Measurements from ENCODE around the gene MYO1E. TPM values are rescaled to one million over a fixed set of nuclear protein-coding genes. Genes with fewer than 3 reads are reported as not detected.
A peak's percentile ranks its signal among the peaks of the same experiment; 100 is the strongest.

Gene MYO1E
- total RNA-seq, 4 donors from 2014 or later, result 245 to 380 (median 268) TPM

DNA sequence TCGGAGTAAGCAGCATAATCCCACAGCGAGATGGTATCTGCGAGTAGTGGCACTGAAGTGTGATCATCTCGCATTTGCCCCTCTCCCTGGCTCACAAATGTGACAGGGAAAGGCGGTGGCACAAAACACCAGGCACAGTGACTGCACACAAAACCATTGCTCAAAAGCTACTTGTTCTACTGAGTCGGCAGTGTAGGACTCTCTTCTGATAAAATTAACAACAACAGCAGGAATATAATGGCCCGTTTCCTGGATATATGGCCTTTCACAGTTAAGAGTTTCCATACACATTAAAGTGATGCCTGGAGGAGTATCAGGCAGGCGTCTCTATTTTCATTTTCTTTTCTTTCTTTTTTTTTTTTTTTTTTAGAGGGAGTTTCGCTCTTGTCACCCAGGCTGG is 69.0 kb downstream of the MYO1E start:
- Histone ChIP-seq H3K4me3 (no peak overlapping the region), H3K36me3 (no peaks in the 10 kb centered on the region), H3K4me1 (peaks cover 5 to 35% (median 12%) of the 10 kb centered on the region in 4 donors), H3K27me3 (no peaks in the 10 kb centered on the region), H3K27ac (peak overlapping the region in 1 of 4 donors; percentile 21), H3K9me3 (no peaks in the 10 kb centered on the region)
- TF ChIP-seq CTCF (IDR thresholded peaks at IDR 0.05), result no peak
- no peak for TF ChIP-seq POLR2A (IDR thresholded peaks at IDR 0.05)
- DNase-seq, result peak in 1 of 3 donors; percentile 22

- peaks cover 5 to 35% (median 12%) of the 10 kb centered on the region in 4 donors for H3K4me1 ChIP-seq
- no peak overlapping the region for H3K4me3 ChIP-seq
- no peaks in the 10 kb centered on the region for H3K27me3 ChIP-seq
These were observed 69.5 kb downstream of the MYO1E start for GRCh38 chr15:59303136-59303535.

DNA sequence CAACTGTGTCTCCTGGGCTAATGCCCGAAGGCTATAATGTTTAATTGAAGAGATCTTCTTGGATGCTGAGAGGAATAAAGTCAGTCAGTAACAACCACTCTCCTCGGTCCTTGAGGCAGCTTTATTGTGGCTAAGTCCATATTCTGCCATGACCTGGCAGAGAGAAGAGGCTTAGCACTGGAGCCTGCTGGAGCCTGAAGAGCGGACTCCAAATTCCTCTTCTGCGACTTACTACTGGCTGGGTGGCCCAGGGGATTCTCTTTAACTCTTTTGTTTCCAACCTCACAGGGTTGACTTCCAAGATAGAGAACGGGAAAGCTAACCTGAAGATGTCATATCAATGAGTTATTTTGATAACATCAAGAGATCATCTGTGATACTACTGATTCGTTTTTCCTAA is 71.1 kb downstream of the MYO1E start:
- no peaks in the 10 kb centered on the region for H3K36me3 ChIP-seq
- no peaks in the 10 kb centered on the region for H3K9me3 ChIP-seq
- H3K4me1 ChIP-seq, result peaks cover 5 to 35% (median 12%) of the 10 kb centered on the region in 4 donors
- peak in 1 of 3 donors; percentile 33 for DNase-seq
- H3K4me3 ChIP-seq, result no peak overlapping the region
- TF ChIP-seq CTCF (IDR thresholded peaks at IDR 0.05) (no peak), POLR2A (IDR thresholded peaks at IDR 0.05) (no peak)
- peak overlapping the region in 2 of 4 donors; percentile 31 to 53 for H3K27ac ChIP-seq
- H3K27me3 ChIP-seq, result no peaks in the 10 kb centered on the region

More at GRCh38 chr15:59303136-59303535, 69.5 kb downstream of the MYO1E start:
- TF ChIP-seq CTCF (IDR thresholded peaks at IDR 0.05), result no peak
- TF ChIP-seq POLR2A (IDR thresholded peaks at IDR 0.05), result no peak
- H3K9me3 ChIP-seq, result no peaks in the 10 kb centered on the region
- H3K36me3 ChIP-seq, result no peaks in the 10 kb centered on the region
- peak overlapping the region in 1 of 4 donors; percentile 21 for H3K27ac ChIP-seq
- peak in 1 of 3 donors; percentile 21 for DNase-seq

DNA sequence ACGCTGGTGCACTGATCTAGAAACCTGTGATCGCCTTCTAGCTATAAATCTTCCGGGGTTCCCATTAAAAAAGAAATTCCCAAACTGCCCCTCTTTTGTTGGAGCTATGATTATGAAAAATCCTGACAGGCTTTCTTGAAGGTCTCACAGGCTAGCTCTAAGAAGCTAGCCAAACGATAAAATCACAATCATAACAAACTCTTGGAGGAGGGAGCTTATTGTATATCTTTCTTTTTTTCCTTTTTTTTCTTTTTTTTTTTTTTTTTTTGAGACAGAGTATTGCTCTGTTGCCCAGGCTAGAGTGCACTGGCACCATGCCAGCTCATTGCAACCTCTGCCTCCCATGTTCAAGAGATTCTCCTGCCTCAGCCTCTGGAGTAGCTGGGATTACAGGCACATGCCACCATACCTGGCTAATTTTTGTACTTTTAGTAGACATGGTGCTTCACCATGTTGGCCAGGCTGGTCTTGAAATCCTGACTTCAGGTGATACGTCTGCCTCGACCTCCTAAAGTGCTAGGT is 72.0 kb downstream of the MYO1E start:
- H3K4me3 ChIP-seq, result peak overlapping the region in 1 of 4 donors; percentile 10
- H3K27me3 ChIP-seq, result no peaks in the 10 kb centered on the region
- H3K4me1 ChIP-seq, result peaks cover 5 to 36% (median 12%) of the 10 kb centered on the region in 4 donors
- no peaks in the 10 kb centered on the region for H3K9me3 ChIP-seq
- TF ChIP-seq POLR2A (IDR thresholded peaks at IDR 0.05) (no peak), CTCF (IDR thresholded peaks at IDR 0.05) (no peak)
- H3K36me3 ChIP-seq, result no peaks in the 10 kb centered on the region
- H3K27ac ChIP-seq, result peak overlapping the region; percentile 37 to 78 (median 62)
- peak in 2 of 3 donors; percentile 65 to 69 for DNase-seq

GRCh38 chr15:59299929-59300617 is 72.6 kb downstream of the MYO1E start:
- Histone ChIP-seq H3K27ac (peak overlapping the region; percentile 37 to 78 (median 62)), H3K4me3 (peak overlapping the region in 1 of 4 donors; percentile 10), H3K27me3 (no peaks in the 10 kb centered on the region), H3K36me3 (no peaks in the 10 kb centered on the region), H3K4me1 (peaks cover 5 to 39% (median 12%) of the 10 kb centered on the region in 4 donors), H3K9me3 (no peaks in the 10 kb centered on the region)
- TF ChIP-seq CTCF (IDR thresholded peaks at IDR 0.05) (no peak), POLR2A (IDR thresholded peaks at IDR 0.05) (peak in 1 of 2 donors; percentile 13)
- DNase-seq, result peak; percentile 63 to 94 (median 86)
